ENCODE data around the gene PREX1.

GRCh38 chr20:48744515-48744914 lies 83.3 kb downstream of the PREX1 start:
- no peak for TF ChIP-seq CTCF (IDR thresholded peaks at IDR 0.05)
- no peak for TF ChIP-seq IRF3 (IDR thresholded peaks at IDR 0.05; ENCODE audit: low read depth, low read length)
- no peak for TF ChIP-seq RCOR1 (IDR thresholded peaks at IDR 0.05; ENCODE audit: low read length)
- TF ChIP-seq USF2 (IDR thresholded peaks at IDR 0.05; ENCODE audit: borderline replicate concordance, low read depth, low read length): no peak
- no peak for TF ChIP-seq FOXM1 (IDR thresholded peaks at IDR 0.05; ENCODE audit: low read depth)
- TF ChIP-seq USF1 (IDR thresholded peaks at IDR 0.05; ENCODE audit: borderline replicate concordance, low read depth): no peak
- TF ChIP-seq SMC3 (IDR thresholded peaks at IDR 0.05; ENCODE audit: low read depth, low read length): no peak
- TF ChIP-seq ELF1 (IDR thresholded peaks at IDR 0.05): no peak
- no peak for TF ChIP-seq JUND (IDR thresholded peaks at IDR 0.05)
- no peak for TF ChIP-seq TEAD4 (IDR thresholded peaks at IDR 0.05; ENCODE audit: borderline replicate concordance, insufficient read depth)
- no peak for TF ChIP-seq POLR2AphosphoS5 (IDR thresholded peaks at IDR 0.05; ENCODE audit: low read depth, low read length)
